ENCODE results near the gene PPP1R26.
"Not testable (repeated sequence)": the region's sequence is repeated elsewhere in the genome, so short reads cannot be mapped to it uniquely, and the experiment has no call there.

GRCh38 chr9:135535631-135536030, 56.0 kb downstream of the PPP1R26 start:
- TF ChIP-seq POLR2A (IDR thresholded peaks at IDR 0.05; ENCODE audit: borderline replicate concordance, extremely low read depth, insufficient read depth, insufficient read length); CTCF (IDR thresholded peaks at IDR 0.05 in 2 of 3, conservative IDR thresholded peaks at IDR 0.05 in 1 of 3; ENCODE audit: borderline replicate concordance in 1 of 3, insufficient read depth in 1 of 3, low read depth in 2 of 3, low read length in 2 of 3); MAX (IDR thresholded peaks at IDR 0.05); EZH2 (IDR thresholded peaks at IDR 0.05); ZFX (IDR thresholded peaks at IDR 0.05); SIN3A (IDR thresholded peaks at IDR 0.05; ENCODE audit: low read depth); ELF1 (IDR thresholded peaks at IDR 0.05; ENCODE audit: borderline replicate concordance, low read depth); TCF7L2 (IDR thresholded peaks at IDR 0.05; ENCODE audit: borderline replicate concordance, extremely low read depth, insufficient read depth, insufficient read length): not testable (repeated sequence)

Measured in HCT116 (cell line).